ENCODE data around the gene KCNJ5.

DNA sequence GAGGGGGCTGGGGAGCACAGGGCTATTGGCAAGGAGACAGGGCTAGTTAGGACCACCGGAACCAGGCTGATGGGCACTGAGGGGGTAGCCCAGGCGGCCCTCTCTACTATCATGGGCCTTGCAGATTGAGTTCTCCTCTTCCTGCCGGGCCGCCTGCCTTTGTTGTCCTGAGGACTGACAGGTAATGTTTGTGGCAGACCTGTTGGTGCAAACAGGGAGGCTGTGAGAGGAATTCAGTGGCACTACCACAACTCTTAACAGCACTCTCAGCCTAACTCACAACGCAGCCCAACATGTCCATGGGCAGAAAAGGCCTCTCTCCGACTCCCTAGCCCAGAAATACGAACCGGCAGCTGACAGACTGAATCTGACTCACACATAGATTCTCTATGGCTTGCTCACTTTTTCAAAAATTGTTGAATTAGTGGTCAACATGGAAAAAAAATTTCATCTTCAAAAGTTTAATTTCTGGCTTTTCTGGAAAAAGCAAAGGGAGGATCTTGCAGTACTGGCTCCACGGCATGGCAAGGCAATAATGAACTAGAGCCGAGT, 11.4 kb downstream of the KCNJ5 start:
- TF ChIP-seq, protein P1, sequence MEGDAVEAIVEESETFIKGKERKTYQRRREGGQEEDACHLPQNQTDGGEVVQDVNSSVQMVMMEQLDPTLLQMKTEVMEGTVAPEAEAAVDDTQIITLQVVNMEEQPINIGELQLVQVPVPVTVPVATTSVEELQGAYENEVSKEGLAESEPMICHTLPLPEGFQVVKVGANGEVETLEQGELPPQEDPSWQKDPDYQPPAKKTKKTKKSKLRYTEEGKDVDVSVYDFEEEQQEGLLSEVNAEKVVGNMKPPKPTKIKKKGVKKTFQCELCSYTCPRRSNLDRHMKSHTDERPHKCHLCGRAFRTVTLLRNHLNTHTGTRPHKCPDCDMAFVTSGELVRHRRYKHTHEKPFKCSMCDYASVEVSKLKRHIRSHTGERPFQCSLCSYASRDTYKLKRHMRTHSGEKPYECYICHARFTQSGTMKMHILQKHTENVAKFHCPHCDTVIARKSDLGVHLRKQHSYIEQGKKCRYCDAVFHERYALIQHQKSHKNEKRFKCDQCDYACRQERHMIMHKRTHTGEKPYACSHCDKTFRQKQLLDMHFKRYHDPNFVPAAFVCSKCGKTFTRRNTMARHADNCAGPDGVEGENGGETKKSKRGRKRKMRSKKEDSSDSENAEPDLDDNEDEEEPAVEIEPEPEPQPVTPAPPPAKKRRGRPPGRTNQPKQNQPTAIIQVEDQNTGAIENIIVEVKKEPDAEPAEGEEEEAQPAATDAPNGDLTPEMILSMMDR (IDR thresholded peaks at IDR 0.05): no peak
- TF ChIP-seq JUNB (IDR thresholded peaks at IDR 0.05) (no peak), CBX2 (IDR thresholded peaks at IDR 0.05; ENCODE audit: borderline replicate concordance, low read depth) (no peak), EP300 (IDR thresholded peaks at IDR 0.05) (no peak), MYC (IDR thresholded peaks at IDR 0.05; ENCODE audit: borderline replicate concordance, low read length) (no peak), RAD21 (conservative IDR thresholded peaks at IDR 0.05 in 1 of 2, IDR thresholded peaks at IDR 0.05 in 1 of 2) (no peak), JUN (IDR thresholded peaks at IDR 0.05) (no peak), ESRRA (IDR thresholded peaks at IDR 0.05; ENCODE audit: borderline replicate concordance, low read length) (no peak)
- TF ChIP-seq, protein P2, sequence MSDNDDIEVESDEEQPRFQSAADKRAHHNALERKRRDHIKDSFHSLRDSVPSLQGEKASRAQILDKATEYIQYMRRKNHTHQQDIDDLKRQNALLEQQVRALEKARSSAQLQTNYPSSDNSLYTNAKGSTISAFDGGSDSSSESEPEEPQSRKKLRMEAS (IDR thresholded peaks at IDR 0.05): no peak
- TF ChIP-seq, protein P3, sequence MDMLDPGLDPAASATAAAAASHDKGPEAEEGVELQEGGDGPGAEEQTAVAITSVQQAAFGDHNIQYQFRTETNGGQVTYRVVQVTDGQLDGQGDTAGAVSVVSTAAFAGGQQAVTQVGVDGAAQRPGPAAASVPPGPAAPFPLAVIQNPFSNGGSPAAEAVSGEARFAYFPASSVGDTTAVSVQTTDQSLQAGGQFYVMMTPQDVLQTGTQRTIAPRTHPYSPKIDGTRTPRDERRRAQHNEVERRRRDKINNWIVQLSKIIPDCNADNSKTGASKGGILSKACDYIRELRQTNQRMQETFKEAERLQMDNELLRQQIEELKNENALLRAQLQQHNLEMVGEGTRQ (IDR thresholded peaks at IDR 0.05): no peak

Data from A549 (cell line).